ENCODE results near the gene FBN1. TPM values are rescaled to one million over a fixed set of nuclear protein-coding genes. Genes with fewer than 3 reads are reported as not detected.

The FBN1 gene
- total RNA-seq, 1 experiment from 2014 or later = 17.2 TPM

DNA sequence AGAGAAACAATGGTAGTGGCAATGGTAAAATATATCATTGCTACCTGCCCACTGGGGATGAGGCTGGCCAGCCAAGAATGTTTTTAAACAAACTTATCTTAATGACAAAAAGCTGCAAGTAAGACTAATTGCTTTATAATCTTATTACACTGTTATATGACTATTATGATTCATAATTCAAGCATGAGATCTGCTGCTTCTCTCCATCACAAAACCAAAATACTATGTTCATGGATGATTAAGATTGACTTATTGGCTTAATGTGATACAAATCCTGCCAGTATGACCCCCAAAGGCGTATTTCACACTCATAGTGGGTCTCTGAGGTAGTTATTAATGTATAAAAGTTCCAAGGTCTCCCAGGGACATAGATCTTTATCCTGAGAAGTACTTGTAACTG, 52.6 kb downstream of the FBN1 start:
- in situ Hi-C loops (cut with HindIII; ENCODE audit: low sequenced_read_pairs) = no loop called here
- no peak for DNase-seq (ENCODE audit: low spot score)

DNA sequence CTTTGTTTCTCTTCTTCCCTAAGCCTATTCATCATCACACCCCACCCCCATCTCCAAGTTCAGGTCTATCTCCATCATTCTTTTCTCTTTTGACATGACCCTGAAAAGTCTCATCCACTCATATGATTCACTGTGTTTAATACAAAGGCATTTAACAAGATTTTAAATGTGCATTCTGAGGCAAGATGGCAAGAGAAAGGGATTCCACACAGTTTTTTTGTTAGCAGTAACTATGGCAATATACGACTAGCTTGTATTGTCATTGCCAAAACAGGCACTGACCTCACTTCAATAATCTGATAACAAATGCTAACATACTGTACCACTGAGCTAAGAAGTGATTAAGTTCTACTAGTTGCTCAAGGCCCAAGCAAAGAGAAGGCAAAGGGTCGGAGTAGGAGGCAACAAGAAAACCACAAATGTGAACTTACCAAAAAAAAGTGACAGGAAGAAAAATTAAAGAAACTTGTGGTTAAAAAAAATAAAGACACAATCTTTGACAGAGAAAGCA, 53.2 kb downstream of the FBN1 start:
- DNase-seq (ENCODE audit: low spot score) = no peak

DNA sequence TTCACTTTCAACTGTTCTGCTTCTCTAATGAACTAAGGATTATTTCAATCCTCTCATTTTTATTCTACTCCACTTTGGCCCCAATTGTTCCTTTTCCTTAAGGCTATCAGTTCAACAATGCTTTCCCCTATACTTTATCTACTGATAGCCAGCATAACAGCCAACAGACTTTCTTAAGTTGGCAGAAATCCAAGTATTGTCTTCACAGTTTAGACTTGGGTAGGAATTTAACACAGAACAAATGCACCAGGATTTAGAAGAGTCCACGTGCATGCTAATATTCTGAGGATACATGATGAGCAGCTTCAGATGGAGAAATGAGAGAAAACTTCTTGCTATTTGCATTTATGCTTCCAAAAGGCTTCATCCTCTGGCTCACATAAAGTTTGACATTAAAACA, 54.8 kb downstream of the FBN1 start:
- DNase-seq (ENCODE audit: low spot score) = no peak
- in situ Hi-C loops (cut with HindIII; ENCODE audit: low sequenced_read_pairs) = no loop called here

More for the DNA sequence above, 53.2 kb downstream of the FBN1 start:
- in situ Hi-C loops (cut with HindIII; ENCODE audit: low sequenced_read_pairs) = no loop called here

DNA sequence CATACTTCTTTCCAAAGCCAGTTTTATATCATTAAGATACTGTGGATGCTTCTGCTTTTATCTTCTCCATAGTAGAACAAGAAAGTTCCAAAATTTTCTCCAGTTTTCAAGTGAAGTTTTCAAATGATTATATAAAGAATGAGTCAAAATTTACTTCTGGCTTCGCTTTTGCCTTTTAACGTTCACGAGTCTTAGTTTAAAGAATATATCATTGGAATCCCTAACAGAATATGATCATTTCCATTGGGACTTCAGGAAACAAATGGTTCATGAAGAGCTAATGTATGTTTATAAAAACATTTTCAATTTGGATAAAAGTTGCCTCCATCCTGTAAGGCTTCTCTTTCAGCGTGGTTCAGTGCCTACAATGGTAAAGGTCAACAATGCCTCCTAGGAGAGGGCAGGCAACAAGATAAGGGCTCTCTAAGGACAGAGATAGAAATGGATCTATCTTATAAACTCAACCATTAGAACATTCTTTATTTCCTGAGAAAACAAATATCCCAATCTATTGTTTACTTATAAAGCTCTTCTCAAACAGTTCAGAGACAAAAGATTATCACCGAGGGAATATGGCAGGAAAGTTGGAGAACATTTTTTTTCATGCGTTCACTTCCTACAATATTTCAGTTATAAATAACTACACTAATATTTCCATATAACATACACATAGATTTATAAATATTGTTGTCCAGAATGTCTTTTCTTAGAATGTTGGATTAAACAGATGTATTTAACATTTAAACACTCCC, 60.5 kb downstream of the FBN1 start:
- no peak for DNase-seq (ENCODE audit: low spot score)
- in situ Hi-C loops (cut with HindIII; ENCODE audit: low sequenced_read_pairs) = no loop called here

DNA sequence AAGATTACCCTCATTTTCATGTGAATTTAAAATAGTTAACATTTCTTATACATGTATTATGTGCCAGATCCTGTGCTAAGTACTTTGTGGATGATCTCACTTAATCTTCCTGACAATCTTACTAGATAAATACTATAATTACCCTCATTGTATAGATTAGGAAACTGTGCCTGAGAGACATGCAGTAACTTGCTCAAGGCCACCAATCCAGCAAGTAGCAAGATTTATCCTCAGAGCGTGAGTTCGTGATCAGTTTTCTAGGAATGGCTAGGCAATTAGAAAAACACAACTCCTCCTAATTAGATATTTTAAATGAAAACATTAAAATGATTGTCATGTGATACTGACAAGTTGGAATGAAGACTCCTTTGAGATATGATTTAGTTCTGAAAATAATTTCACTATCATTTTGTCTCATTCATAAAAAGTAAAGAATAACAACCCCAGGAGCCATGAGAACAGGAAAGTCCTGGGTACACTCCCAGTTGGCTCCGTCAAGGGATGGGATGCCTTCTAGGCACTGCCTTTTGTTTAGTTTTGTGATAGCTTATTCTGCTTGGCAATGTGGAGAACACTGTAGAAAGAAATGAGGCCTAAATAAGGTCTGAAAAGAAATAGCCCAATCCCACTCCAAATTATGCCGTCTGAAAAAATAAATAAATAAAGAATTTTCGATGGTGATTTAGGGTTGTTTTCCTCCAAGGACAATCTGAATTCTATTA, 61.3 kb downstream of the FBN1 start:
- in situ Hi-C loops (cut with HindIII; ENCODE audit: low sequenced_read_pairs) = no loop called here
- no peak for DNase-seq (ENCODE audit: low spot score)

GRCh38 chr15:48582452-48583247, 62.9 kb downstream of the FBN1 start:
- in situ Hi-C loops (cut with HindIII; ENCODE audit: low sequenced_read_pairs) = no loop called here
- DNase-seq (ENCODE audit: low spot score) = no peak

DNA sequence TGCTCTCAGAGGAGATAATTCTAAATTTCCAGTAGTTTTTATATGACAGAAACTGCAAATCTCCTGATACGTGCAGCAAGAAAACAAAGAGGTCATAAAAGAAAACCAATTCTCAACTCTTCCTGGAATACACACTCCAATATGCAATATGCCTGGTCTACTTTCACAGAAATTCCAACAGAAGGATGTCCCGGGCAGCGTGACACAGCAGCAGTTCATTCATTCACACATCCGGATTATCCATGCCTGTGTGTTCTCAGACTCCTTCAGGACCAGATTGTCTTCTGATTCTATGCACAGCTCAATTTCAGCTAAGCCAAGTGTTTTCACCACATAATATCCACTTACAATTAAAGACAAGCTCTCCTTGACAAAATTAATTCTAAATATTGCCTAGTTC, 64.3 kb downstream of the FBN1 start:
- in situ Hi-C loops (cut with HindIII; ENCODE audit: low sequenced_read_pairs) = no loop called here
- DNase-seq (ENCODE audit: low spot score) = no peak

DNA sequence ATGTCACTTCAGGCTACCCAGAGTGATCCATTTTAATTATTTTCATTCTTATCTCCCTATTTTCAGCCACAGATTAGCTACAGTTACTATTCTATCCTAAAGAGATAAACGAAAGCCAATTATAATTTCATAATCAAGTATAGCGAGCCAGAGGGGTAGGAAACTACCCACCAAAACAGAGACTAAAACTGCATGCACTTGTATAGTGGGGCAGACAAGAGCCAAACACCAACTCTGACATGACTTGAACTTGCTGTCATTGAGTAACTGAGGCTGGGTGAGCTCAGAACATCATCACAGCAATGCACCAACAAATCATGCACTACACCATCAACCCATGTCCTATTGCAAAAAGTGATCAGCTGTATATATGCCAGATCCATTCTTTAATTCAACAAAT, 64.8 kb downstream of the FBN1 start:
- in situ Hi-C loops (cut with HindIII; ENCODE audit: low sequenced_read_pairs) = no loop called here
- no peak for DNase-seq (ENCODE audit: low spot score)

GRCh38 chr15:48579945-48580671, 65.4 kb downstream of the FBN1 start:
- in situ Hi-C loops (cut with HindIII; ENCODE audit: low sequenced_read_pairs) = no loop called here
- DNase-seq (ENCODE audit: low spot score) = no peak

DNA sequence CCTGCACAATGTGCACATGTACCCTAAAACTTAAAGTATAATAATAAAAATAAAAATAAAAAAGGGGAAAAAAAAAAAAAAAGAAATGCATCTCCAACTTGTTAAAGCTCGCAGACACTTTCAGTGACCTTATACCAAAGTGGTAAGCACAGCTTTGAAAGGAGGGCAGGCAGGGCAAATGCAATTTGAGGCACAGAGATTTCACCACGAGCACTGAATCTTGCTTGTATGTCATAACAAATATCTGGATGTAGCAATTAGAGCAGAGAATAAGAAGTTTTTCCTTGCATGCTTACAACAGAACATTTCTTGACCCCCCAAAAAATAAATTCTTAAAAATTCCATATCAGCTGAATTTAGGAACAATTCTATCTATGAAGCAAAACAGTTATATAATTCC, 66.5 kb downstream of the FBN1 start:
- no peak for DNase-seq (ENCODE audit: low spot score)
- in situ Hi-C loops (cut with HindIII; ENCODE audit: low sequenced_read_pairs) = no loop called here

- in situ Hi-C loops (cut with HindIII; ENCODE audit: low sequenced_read_pairs) = no loop called here
- no peak for DNase-seq (ENCODE audit: low spot score)
These were observed 68.0 kb downstream of the FBN1 start for GRCh38 chr15:48577469-48577868.

GRCh38 chr15:48574187-48574586, 71.3 kb downstream of the FBN1 start:
- no peak for DNase-seq (ENCODE audit: low spot score)
- in situ Hi-C loops (cut with HindIII; ENCODE audit: low sequenced_read_pairs) = no loop called here

DNA sequence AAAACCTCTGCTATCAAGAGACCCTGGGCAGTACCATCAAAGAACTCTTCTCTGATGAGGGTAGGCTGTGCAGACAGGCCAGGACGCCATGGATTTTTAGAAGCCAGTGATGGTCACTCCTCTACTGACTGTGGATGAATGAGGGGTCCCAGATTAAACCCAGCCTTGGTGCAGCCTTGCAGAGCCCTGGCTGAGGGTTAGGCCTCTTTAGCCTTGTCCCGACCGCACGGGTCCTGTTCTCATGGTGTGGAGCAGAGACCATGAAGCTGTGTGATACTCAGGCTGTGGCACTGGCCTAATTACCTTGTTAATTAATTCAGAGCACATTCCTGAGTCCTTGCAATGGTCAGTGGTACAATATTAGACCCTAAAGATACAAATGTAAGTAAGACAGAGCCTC, 71.7 kb downstream of the FBN1 start:
- in situ Hi-C loops (cut with HindIII; ENCODE audit: low sequenced_read_pairs) = no loop called here
- DNase-seq (ENCODE audit: low spot score) = no peak

- in situ Hi-C loops (cut with HindIII; ENCODE audit: low sequenced_read_pairs) = no loop called here
- no peak for DNase-seq (ENCODE audit: low spot score)
These were observed 72.7 kb downstream of the FBN1 start for GRCh38 chr15:48572823-48573222.

GRCh38 chr15:48571510-48571909, 74.0 kb downstream of the FBN1 start:
- no peak for DNase-seq (ENCODE audit: low spot score)
- in situ Hi-C loops (cut with HindIII; ENCODE audit: low sequenced_read_pairs) = no loop called here

- DNase-seq (ENCODE audit: low spot score) = no peak
- in situ Hi-C loops (cut with HindIII; ENCODE audit: low sequenced_read_pairs) = no loop called here
These were observed 74.7 kb downstream of the FBN1 start for GRCh38 chr15:48570822-48571221.

GRCh38 chr15:48569591-48570302, 75.8 kb downstream of the FBN1 start:
- in situ Hi-C loops (cut with HindIII; ENCODE audit: low sequenced_read_pairs) = no loop called here
- DNase-seq (ENCODE audit: low spot score) = no peak

DNA sequence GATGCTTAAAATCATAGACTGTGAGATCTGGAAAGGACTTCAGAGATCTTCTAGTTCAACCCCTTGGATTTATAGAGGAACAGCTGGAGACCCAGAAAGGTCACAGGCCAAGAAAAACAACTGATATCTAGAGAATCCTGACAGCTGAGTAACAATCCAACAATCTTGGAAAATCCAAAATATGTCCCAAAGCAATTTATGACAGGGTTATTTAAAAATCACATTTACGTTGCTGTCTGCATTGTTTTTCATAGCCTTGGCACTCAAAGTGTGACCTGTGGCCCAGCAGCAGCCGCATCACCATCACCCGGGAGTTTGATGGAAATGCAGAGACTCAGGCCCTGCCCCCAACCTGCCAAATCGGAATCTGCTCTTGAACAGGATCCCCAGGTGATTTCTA, 78.8 kb downstream of the FBN1 start:
- in situ Hi-C loops (cut with HindIII; ENCODE audit: low sequenced_read_pairs) = no loop called here
- no peak for DNase-seq (ENCODE audit: low spot score)

Data from G401 (cell line).